ENCODE results near the gene CCSER1. TPM values are rescaled to one million over a fixed set of nuclear protein-coding genes. Genes with fewer than 3 reads are reported as not detected.

CCSER1 gene
- total RNA-seq, 4 donors from 2014 or later: 4.0 to 6.0 (median 4.8) TPM

- H3K4me1 ChIP-seq: no peaks in the 10 kb centered on the region
- TF ChIP-seq, protein P1, sequence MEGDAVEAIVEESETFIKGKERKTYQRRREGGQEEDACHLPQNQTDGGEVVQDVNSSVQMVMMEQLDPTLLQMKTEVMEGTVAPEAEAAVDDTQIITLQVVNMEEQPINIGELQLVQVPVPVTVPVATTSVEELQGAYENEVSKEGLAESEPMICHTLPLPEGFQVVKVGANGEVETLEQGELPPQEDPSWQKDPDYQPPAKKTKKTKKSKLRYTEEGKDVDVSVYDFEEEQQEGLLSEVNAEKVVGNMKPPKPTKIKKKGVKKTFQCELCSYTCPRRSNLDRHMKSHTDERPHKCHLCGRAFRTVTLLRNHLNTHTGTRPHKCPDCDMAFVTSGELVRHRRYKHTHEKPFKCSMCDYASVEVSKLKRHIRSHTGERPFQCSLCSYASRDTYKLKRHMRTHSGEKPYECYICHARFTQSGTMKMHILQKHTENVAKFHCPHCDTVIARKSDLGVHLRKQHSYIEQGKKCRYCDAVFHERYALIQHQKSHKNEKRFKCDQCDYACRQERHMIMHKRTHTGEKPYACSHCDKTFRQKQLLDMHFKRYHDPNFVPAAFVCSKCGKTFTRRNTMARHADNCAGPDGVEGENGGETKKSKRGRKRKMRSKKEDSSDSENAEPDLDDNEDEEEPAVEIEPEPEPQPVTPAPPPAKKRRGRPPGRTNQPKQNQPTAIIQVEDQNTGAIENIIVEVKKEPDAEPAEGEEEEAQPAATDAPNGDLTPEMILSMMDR (IDR thresholded peaks at IDR 0.05): no peak
- TF ChIP-seq POLR2A (IDR thresholded peaks at IDR 0.05): no peak
- no peak for TF ChIP-seq EP300 (IDR thresholded peaks at IDR 0.05)
These were observed 470.7 kb downstream of the CCSER1 start for GRCh38 chr4:90597927-90598326.

DNA sequence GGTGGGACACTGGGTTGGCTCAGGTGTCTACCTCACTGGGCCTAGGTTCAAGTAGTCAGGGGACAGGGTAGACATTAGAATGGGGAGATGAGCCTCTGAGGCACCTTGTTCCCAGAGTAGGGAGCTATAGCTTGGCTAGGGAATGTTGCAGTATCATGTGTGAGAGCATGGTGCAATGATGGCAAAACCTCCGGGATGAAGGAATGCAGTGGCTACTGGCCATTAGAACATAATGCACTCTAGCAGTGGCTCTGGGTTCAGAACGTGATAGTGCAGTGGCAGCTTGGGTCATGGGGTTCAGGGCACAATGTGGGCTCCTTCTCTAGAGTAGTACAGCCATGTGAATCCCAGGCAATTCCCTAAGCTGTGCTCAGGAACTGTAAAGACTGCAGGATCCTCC lies 471.5 kb downstream of the CCSER1 start:
- Histone ChIP-seq H3K4me3 (no peak overlapping the region), H3K9me3 (no peaks in the 10 kb centered on the region), H3K27me3 (no peaks in the 10 kb centered on the region), H3K36me3 (no peaks in the 10 kb centered on the region), H3K27ac (no peak overlapping the region), H3K4me1 (no peaks in the 10 kb centered on the region)
- 79 to 84% methylated on average over 2 of the region's 2 CpGs for WGBS, 2 donors
- no peak for DNase-seq (ENCODE audit: low spot score in 2 of 2)
- TF ChIP-seq, protein P1 (IDR thresholded peaks at IDR 0.05): no peak
- TF ChIP-seq POLR2A (IDR thresholded peaks at IDR 0.05): no peak
- no peak for TF ChIP-seq EP300 (IDR thresholded peaks at IDR 0.05)

More at GRCh38 chr4:90597927-90598326, 470.7 kb downstream of the CCSER1 start:
- no peak overlapping the region for H3K27ac ChIP-seq
- H3K27me3 ChIP-seq: no peaks in the 10 kb centered on the region
- WGBS, 2 donors: 79 to 87% methylated on average over 4 of the region's 4 CpGs
- no peaks in the 10 kb centered on the region for H3K36me3 ChIP-seq
- H3K9me3 ChIP-seq: no peaks in the 10 kb centered on the region
- DNase-seq (ENCODE audit: low spot score in 2 of 2): no peak
- H3K4me3 ChIP-seq: no peak overlapping the region

GRCh38 chr4:90602726-90603125 lies 475.5 kb downstream of the CCSER1 start:
- Histone ChIP-seq H3K4me1 (no peaks in the 10 kb centered on the region), H3K4me3 (no peak overlapping the region), H3K27ac (no peak overlapping the region), H3K36me3 (no peaks in the 10 kb centered on the region), H3K27me3 (no peaks in the 10 kb centered on the region), H3K9me3 (no peaks in the 10 kb centered on the region)
- no peak for DNase-seq (ENCODE audit: low spot score in 2 of 2)
- WGBS, 2 donors: 90 to 93% methylated on average over 4 of the region's 4 CpGs
- TF ChIP-seq EP300 (IDR thresholded peaks at IDR 0.05) (no peak), POLR2A (IDR thresholded peaks at IDR 0.05) (no peak)
- TF ChIP-seq, protein P1 (IDR thresholded peaks at IDR 0.05): no peak

GRCh38 chr4:90603540-90603939 lies 476.3 kb downstream of the CCSER1 start:
- Histone ChIP-seq H3K9me3 (no peaks in the 10 kb centered on the region), H3K36me3 (no peaks in the 10 kb centered on the region), H3K27me3 (no peaks in the 10 kb centered on the region), H3K4me3 (no peak overlapping the region), H3K4me1 (no peaks in the 10 kb centered on the region), H3K27ac (no peak overlapping the region)
- DNase-seq (ENCODE audit: low spot score in 2 of 2): no peak
- 75 to 76% methylated on average over 2 of the region's 2 CpGs for WGBS, 2 donors
- TF ChIP-seq EP300 (IDR thresholded peaks at IDR 0.05) (no peak), POLR2A (IDR thresholded peaks at IDR 0.05) (no peak)
- TF ChIP-seq, protein P1 (IDR thresholded peaks at IDR 0.05): no peak

DNA sequence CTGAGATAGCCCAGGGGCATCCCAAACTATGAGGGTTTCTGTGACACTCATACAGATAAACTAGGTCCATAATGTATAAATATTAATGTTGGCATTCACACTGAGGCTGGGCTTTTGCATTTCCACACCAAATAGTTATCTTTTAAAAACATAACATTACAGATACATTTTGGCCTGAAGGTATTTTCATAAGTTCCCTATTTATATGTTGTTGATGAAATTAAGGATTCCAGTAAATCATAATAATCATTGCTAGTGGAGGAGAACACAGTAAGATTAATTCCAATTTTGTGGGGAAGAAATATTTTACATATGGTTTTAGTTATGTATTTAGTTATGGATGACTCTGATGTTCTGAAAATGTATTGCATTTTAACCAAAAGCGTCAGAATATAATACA lies 479.6 kb downstream of the CCSER1 start:
- H3K36me3 ChIP-seq: no peaks in the 10 kb centered on the region
- H3K27ac ChIP-seq: no peak overlapping the region
- DNase-seq (ENCODE audit: low spot score in 2 of 2): no peak
- H3K9me3 ChIP-seq: no peaks in the 10 kb centered on the region
- 81 to 91% methylated on average over 1 of the region's 1 CpG for WGBS, 2 donors
- no peak overlapping the region for H3K4me3 ChIP-seq
- TF ChIP-seq POLR2A (IDR thresholded peaks at IDR 0.05): no peak
- no peak for TF ChIP-seq EP300 (IDR thresholded peaks at IDR 0.05)
- TF ChIP-seq, protein P1 (IDR thresholded peaks at IDR 0.05): no peak
- no peaks in the 10 kb centered on the region for H3K27me3 ChIP-seq
- H3K4me1 ChIP-seq: no peaks in the 10 kb centered on the region
